Pancreas (tissue), 10 donors: ENCODE measurements around the gene APBB2. TPM values are rescaled to one million over a fixed set of nuclear protein-coding genes. Genes with fewer than 3 reads are reported as not detected.

ENCODE experiments used
- ATAC-seq, 4 donors: fragments of 200-7000 bp; cut with Tn5 transposase; one replicate each; pipeline versions ENCODE4 v1.8.0 to v1.9.1; 2020; ENCODE audit warnings: mild to moderate bottlenecking in 4 of 4, moderate library complexity in 4 of 4
- DNase-seq, 6 donors: peaks; one replicate each; pipeline ENCODE4 v3.0.0-alpha.2; 2020
- FAIRE-seq: peaks from 2 replicates; lab custom pipeline; 2012; peaks lifted over from hg19 to GRCh38; lab: Jason Lieb, UNC
- H3K27ac ChIP-seq, 4 donors: fragments of 200-600 bp; sonication (generic); 1 replicate in 3 of 4; 2 replicates in 1 of 4; pipeline versions ENCODE4 v1.5.0 to v1.8.0; 2020
- H3K27me3 ChIP-seq, 4 donors: fragments of 200-600 bp; one replicate each; pipeline ENCODE4 v1.8.0; 2021
- H3K36me3 ChIP-seq, 3 donors: fragments of 200-600 bp; sonication (generic) in 1 of 3; one replicate each; pipeline versions ENCODE4 v1.5.0 to v1.8.0; 2020 to 2021
- H3K4me1 ChIP-seq, 3 donors: fragments of 200-600 bp; one replicate each; pipeline ENCODE4 v1.8.0; 2021
- H3K4me3 ChIP-seq, 4 donors: fragments of 200-600 bp; sonication (generic) in 2 of 4; one replicate each; pipeline versions ENCODE4 v1.5.0 to v1.8.0; 2020 to 2021
- H3K9me3 ChIP-seq, 4 donors: fragments of 200-600 bp; one replicate each; pipeline ENCODE4 v1.8.0; 2021
- CTCF ChIP-seq, 4 donors: fragments of 200-600 bp; sonication (generic) in 3 of 4; IDR thresholded peaks; one replicate each; pipeline versions ENCODE4 v1.5.0 to v1.8.0; 2021; ENCODE audit warnings: antibody characterized with exemption in 4 of 4
- whole genome bisulfite sequencing, 2 donors: extraction: QIAGEN DNeasy Blood & Tissue Kit; methylation state at CpG; one replicate each; pipeline ENCODE4 v1.1.7; 2013; 5-methylcytosine and 5-hydroxymethylcytosine counted together
- intact Hi-C, 3 donors: fragments of 100-400 bp; cut with DNase I; formaldehyde crosslinking; loops; one replicate each; pipeline versions ENCODE4 v1.11.1 to v1.14.2; 2022
- polyA plus RNA-seq, 2 donors: library from polyadenylated mRNA; stranded (reverse); fragments of 200-250 nt; gene quantifications; one replicate each; pipeline ENCODE4 v1.2.3, GENCODE V29; 2013
- total RNA-seq, 6 donors: library from RNA; stranded (reverse); fragmentation: NEBNext Ultra II Directional in 4 of 6; extraction: Animal tissue kit (Norgen Biotek cat#: 25700) in 4 of 6; gene quantifications; one replicate each; pipeline versions ENCODE4 v1.2.1 to v1.2.4, GENCODE V29; 2021 to 2023
- donor health status: healthy with polysubstance abuse.
- donor health status: DM: no; HTN: no; CAD: no; lungs with moderate emphysema.
- donor health status: DM: no; HTN: no; CAD: no.
- donor health status: control.
- donor health status: control.
- donor health status: Bipolar disorder and iron deficiency.
- donor health status: DM: yes; HTN: yes; CAD: no.
- donor health status: DM: no; HTN: no; CAD: no.
- donor health status: DM: no; HTN: no; CAD: no.
- donor health status: DM: yes; HTN: yes; CAD: no.

APBB2 gene
- total and polyA plus RNA-seq, 8 donors, result 9.1 to 21.6 (median 11.5) TPM

GRCh38 chr4:41160856-41161255 lies 53.5 kb downstream of the APBB2 start:
- no peak for DNase-seq
- Histone ChIP-seq H3K4me1 (peaks cover 0 to 5% (median 0%) of the 10 kb centered on the region in 3 donors), H3K36me3 (no peaks in the 10 kb centered on the region), H3K4me3 (no peak overlapping the region), H3K27me3 (no peaks in the 10 kb centered on the region), H3K27ac (no peak overlapping the region), H3K9me3 (no peaks in the 10 kb centered on the region)
- no peak for FAIRE-seq
- intact Hi-C loops, result no loop called here
- no peak for ATAC-seq
- WGBS, 2 donors, result 71% methylated on average over 4 of the region's 4 CpGs
- TF ChIP-seq CTCF (IDR thresholded peaks at IDR 0.05), result no peak

- ATAC-seq (peak in 1 of 4 donors; percentile 57), FAIRE-seq (no peak), DNase-seq (no peak)
- no peaks in the 10 kb centered on the region for H3K9me3 ChIP-seq
- intact Hi-C loops, result no loop called here
- no peak overlapping the region for H3K27ac ChIP-seq
- H3K4me1 ChIP-seq, result peaks cover 0 to 5% (median 0%) of the 10 kb centered on the region in 3 donors
- H3K4me3 ChIP-seq, result no peak overlapping the region
- WGBS, 2 donors, result 89% methylated on average over 10 of the region's 10 CpGs
- H3K27me3 ChIP-seq, result no peaks in the 10 kb centered on the region
- no peak for TF ChIP-seq CTCF (IDR thresholded peaks at IDR 0.05)
- no peaks in the 10 kb centered on the region for H3K36me3 ChIP-seq
These were observed 54.1 kb downstream of the APBB2 start for GRCh38 chr4:41160012-41160789.

- 86 to 91% methylated on average over 5 of the region's 5 CpGs for WGBS, 2 donors
- no peak for FAIRE-seq
- no peak overlapping the region for H3K4me3 ChIP-seq
- no peak for TF ChIP-seq CTCF (IDR thresholded peaks at IDR 0.05)
- no peaks in the 10 kb centered on the region for H3K27me3 ChIP-seq
- no peak for ATAC-seq
- no peaks in the 10 kb centered on the region for H3K9me3 ChIP-seq
- DNase-seq, result no peak
- peaks cover 2 to 12% (median 5%) of the 10 kb centered on the region in 3 donors for H3K4me1 ChIP-seq
- intact Hi-C loops, result no loop called here
- no peak overlapping the region for H3K27ac ChIP-seq
- no peaks in the 10 kb centered on the region for H3K36me3 ChIP-seq
These were observed 55.6 kb downstream of the APBB2 start for GRCh38 chr4:41158756-41159155.

- H3K27ac ChIP-seq, result no peak overlapping the region
- H3K36me3 ChIP-seq, result no peaks in the 10 kb centered on the region
- H3K4me3 ChIP-seq, result no peak overlapping the region
- no peak for ATAC-seq
- no peaks in the 10 kb centered on the region for H3K9me3 ChIP-seq
- FAIRE-seq, result no peak
- intact Hi-C loops, result no loop called here
- H3K27me3 ChIP-seq, result no peaks in the 10 kb centered on the region
- TF ChIP-seq CTCF (IDR thresholded peaks at IDR 0.05), result no peak
- peaks cover 5 to 12% (median 7%) of the 10 kb centered on the region in 3 donors for H3K4me1 ChIP-seq
- DNase-seq, result no peak
- 88 to 91% methylated on average over 1 of the region's 1 CpG for WGBS, 2 donors
These were observed 56.1 kb downstream of the APBB2 start for GRCh38 chr4:41158274-41158673.

- Histone ChIP-seq H3K27ac (no peak overlapping the region), H3K9me3 (no peaks in the 10 kb centered on the region), H3K4me3 (no peak overlapping the region), H3K36me3 (no peaks in the 10 kb centered on the region), H3K27me3 (no peaks in the 10 kb centered on the region), H3K4me1 (peaks cover 5 to 12% (median 7%) of the 10 kb centered on the region in 3 donors)
- 43 to 55% methylated on average over 6 of the region's 6 CpGs for WGBS, 2 donors
- peak; percentile 44 to 77 (median 67) for ATAC-seq
- TF ChIP-seq CTCF (IDR thresholded peaks at IDR 0.05), result no peak
- DNase-seq, result peak; percentile 37 to 65 (median 60)
- intact Hi-C loops, result no loop called here
- no peak for FAIRE-seq
These were observed 57.3 kb downstream of the APBB2 start for GRCh38 chr4:41157009-41157408.
